Immature natural killer cell (primary cell): ENCODE measurements around the gene CADPS. TPM values are rescaled to one million over a fixed set of nuclear protein-coding genes. Genes with fewer than 3 reads are reported as not detected.

Experiments
- DNase-seq, 3 donors: peaks; one replicate each; pipeline ENCODE4 v3.0.0; 2022; ENCODE audit warnings: mixed read lengths in 1 of 3
- H3K27ac Mint-ChIP-seq, 6 donors: one replicate each; pipeline ENCODE4 v1.8.0; 2020; ENCODE audit warnings: mixed read lengths in 6 of 6, mild to moderate bottlenecking in 5 of 6, inconsistent platforms in 4 of 6, moderate library complexity in 3 of 6
- H3K27me3 Mint-ChIP-seq, 3 donors: one replicate each; pipeline ENCODE4 v1.8.0; 2020 to 2021; ENCODE audit warnings: low read depth in 3 of 3, mild to moderate bottlenecking in 3 of 3, mixed read lengths in 3 of 3, moderate library complexity in 3 of 3, inconsistent platforms in 1 of 3
- H3K36me3 Mint-ChIP-seq, 3 donors: one replicate each; pipeline ENCODE4 v1.8.0; 2020; ENCODE audit warnings: mixed read lengths in 3 of 3, inconsistent platforms in 2 of 3, mild to moderate bottlenecking in 2 of 3
- H3K4me1 Mint-ChIP-seq, 2 donors: one replicate each; pipeline ENCODE4 v1.8.0; 2020; ENCODE audit warnings: inconsistent platforms in 2 of 2, mild to moderate bottlenecking in 2 of 2, mixed read lengths in 2 of 2, moderate library complexity in 1 of 2
- H3K4me3 Mint-ChIP-seq, 5 donors: one replicate each; pipeline ENCODE4 v1.8.0; 2020; ENCODE audit warnings: mild to moderate bottlenecking in 5 of 5, mixed read lengths in 5 of 5, inconsistent platforms in 3 of 5, moderate library complexity in 3 of 5
- H3K9me3 Mint-ChIP-seq, 6 donors: one replicate each; pipeline ENCODE4 v1.8.0; 2020; ENCODE audit warnings: mild to moderate bottlenecking in 6 of 6, mixed read lengths in 6 of 6, inconsistent platforms in 4 of 6, moderate library complexity in 3 of 6
- polyA plus RNA-seq, 3 donors: library from polyadenylated mRNA; unstranded; fragments of 300-500 nt; fragmentation: Illumina TruSeq; gene quantifications; one replicate each; pipeline ENCODE4 v1.2.3, GENCODE V29; 2021

CADPS gene
- polyA plus RNA-seq = not detected

DNA sequence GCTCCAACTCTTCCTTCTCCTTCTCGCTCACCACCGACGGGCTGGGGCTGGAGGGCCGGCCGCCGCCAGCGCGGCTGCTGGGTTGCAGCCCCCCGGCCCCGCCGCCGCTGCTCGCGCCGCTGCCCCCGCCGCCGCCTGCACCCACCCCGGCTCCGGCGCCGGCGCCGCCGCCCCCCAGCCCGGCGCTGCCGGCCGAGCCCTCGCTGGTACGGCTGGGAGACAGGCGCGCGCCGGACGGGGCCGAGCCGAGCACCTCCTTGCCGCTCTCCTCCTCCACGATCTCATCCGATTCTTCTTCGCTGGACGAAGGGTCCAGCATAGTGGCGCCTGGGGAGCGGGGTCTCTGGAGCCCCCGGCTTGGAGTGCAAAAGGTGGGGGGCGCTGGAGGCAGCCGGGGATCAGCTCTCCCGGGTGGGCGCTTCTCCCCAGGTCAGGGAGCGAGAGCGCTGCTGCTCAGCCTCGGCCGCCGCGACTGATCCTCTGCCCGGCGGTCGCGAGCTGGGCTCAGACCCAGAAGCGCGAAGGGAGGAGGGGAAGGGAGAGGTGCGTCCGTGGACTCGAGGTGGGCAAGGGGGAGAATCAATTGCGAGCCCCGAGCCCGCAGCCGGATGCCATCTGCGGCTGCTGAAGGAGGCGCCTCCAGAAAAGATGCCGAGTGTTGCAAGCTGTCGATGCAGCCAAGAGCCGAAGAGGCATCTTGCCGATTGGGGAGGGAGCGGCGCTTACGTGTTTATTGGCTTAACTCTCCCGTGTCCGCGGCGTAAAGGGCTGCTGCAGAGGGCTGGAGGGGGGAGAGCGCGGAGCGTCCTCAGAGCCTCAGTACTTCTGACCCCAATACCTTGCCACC lies at the start of gene CADPS:
TSS of gene CADPS (minus strand) at position 706 of the 847 bp plus-strand sequence. CDS start at position 319, 387 bp downstream.
- Mint-ChIP-seq H3K27ac (no peak within 1 kb of the TSS), H3K36me3 (no peaks in the 10 kb centered on the region), H3K27me3 (peaks cover 10 to 24% (median 13%) of the 10 kb centered on the region in 3 donors), H3K4me3 (no peak within 1 kb of the TSS), H3K4me1 (no peaks in the 10 kb centered on the region), H3K9me3 (peaks cover 8 to 54% (median 14%) of the 10 kb centered on the region in 6 donors)
- no peak for DNase-seq

DNA sequence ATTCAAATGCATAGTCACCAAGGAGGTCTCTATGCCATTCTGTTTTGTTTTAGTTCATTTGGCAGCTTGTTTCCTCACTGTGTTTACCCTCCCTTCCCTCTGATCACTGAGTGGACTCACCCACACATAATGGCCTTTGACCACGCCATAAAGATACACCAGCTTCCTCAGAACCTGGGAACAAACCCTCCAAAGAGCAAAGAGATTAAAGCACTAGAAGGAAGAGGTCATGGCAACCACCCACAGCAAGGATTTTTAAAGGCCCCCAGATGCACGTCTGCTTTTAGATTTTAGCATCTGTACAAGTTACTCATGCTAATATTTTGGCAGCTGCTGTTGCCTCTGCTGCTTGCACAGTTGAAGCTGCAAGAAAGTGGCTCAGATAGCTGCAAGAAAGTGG lies 47.9 kb upstream of the CADPS start:
- DNase-seq = no peak
- Mint-ChIP-seq H3K4me1 (no peaks in the 10 kb centered on the region), H3K36me3 (peaks cover 0 to 4% (median 0%) of the 10 kb centered on the region in 3 donors), H3K27me3 (no peaks in the 10 kb centered on the region), H3K9me3 (peaks cover 3 to 44% (median 9%) of the 10 kb centered on the region in 6 donors), H3K4me3 (no peak overlapping the region), H3K27ac (no peak overlapping the region)

DNA sequence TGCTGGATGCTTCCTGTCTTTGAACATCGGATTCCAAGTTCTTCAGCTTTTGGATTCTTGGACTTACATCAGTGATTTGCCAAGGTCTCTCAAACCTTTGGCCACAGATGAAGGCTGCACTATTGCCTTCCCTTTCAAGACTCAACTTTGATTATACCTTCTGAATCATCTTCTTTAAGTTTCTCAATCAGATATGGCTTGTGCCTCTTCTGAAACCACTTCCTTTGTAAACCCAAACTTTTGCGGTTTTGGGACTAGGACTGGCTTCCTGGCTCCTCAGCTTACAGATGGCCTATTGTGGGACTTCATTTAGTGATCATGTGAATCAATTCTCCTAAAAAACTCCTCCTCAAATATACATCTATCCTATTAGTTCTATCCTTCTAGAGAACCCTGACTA lies 47.1 kb upstream of the CADPS start:
- Mint-ChIP-seq H3K4me3 (no peak overlapping the region), H3K27ac (no peak overlapping the region), H3K27me3 (no peaks in the 10 kb centered on the region), H3K9me3 (peaks cover 3 to 41% (median 14%) of the 10 kb centered on the region in 6 donors), H3K4me1 (no peaks in the 10 kb centered on the region), H3K36me3 (peaks cover 0 to 4% (median 0%) of the 10 kb centered on the region in 3 donors)
- DNase-seq = no peak

DNA sequence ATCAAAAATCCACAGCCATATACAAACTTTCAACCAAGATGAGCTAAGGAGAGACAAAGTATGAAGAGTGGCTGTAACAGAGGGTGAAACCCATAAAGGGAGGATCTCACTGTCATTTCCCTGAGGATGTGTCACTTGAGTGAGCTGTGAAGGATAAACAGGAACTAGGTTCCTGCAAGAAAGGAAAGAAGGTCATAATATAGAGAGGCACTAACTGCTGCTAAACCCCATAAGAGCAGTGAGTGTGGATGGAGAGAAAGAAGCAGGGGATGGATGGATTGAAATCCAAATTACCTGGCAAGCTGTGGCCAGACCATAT lies 45.2 kb upstream of the CADPS start:
- no peak overlapping the region for H3K4me3 Mint-ChIP-seq
- H3K27ac Mint-ChIP-seq = no peak overlapping the region
- no peaks in the 10 kb centered on the region for H3K4me1 Mint-ChIP-seq
- H3K9me3 Mint-ChIP-seq = peaks cover 3 to 50% (median 16%) of the 10 kb centered on the region in 6 donors
- no peaks in the 10 kb centered on the region for H3K27me3 Mint-ChIP-seq
- H3K36me3 Mint-ChIP-seq = peaks cover 0 to 4% (median 0%) of the 10 kb centered on the region in 3 donors
- DNase-seq = no peak

DNA sequence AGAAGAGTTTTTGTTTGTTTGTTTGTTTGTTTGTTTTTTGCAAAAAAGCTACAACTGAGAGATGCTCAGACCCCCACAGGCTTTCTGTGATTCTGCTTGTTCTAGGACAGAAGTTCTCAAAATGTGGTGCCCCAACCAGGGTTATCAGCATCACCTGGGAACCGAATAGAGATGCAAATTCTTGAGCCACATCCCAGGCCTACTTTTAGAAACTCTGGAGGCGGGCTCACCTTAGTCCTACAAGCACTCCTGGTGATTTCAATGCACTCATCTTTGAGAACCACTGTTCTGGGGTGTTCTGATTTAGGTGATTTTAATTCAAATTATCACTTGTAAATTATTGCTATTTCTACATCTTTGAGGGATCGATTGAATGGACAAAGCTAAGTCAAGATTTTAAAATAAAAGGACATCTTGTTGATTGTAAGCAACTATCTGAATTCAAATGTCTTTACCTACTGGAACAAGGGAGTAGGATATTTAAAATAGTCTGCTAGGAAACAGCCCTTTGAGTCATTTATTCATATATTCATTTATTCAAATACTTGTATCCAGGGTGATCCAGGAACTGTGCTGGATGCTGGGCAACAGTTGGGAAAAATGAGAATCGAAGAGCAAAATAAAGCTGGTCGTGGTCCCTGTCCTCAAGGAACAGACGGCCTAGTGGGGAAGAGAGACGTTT lies 44.7 kb upstream of the CADPS start:
- Mint-ChIP-seq H3K27ac (no peak overlapping the region), H3K9me3 (peaks cover 3 to 47% (median 16%) of the 10 kb centered on the region in 6 donors), H3K27me3 (no peaks in the 10 kb centered on the region), H3K4me1 (no peaks in the 10 kb centered on the region), H3K36me3 (peaks cover 0 to 4% (median 0%) of the 10 kb centered on the region in 3 donors), H3K4me3 (no peak overlapping the region)
- no peak for DNase-seq

DNA sequence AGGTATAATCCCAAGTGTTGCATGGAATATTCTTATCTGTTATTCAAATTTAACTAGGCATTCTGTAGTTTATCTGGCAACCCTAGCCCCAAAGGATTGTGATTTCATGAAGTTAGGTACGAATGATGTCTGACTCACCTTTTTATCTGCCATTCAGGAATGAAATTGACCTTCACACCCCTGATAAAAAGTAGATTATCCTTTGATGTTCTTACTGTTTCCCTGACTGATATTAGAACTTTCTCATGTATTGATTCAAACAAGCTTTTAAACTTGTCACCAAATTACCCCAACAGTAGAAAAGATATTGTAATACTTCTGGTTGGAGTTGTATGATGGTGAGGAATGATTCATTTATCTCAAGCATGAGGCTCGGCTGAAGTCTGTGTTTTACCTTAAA lies 43.6 kb upstream of the CADPS start:
- H3K4me1 Mint-ChIP-seq = no peaks in the 10 kb centered on the region
- no peaks in the 10 kb centered on the region for H3K27me3 Mint-ChIP-seq
- H3K27ac Mint-ChIP-seq = no peak overlapping the region
- peaks cover 0 to 4% (median 0%) of the 10 kb centered on the region in 3 donors for H3K36me3 Mint-ChIP-seq
- no peak overlapping the region for H3K4me3 Mint-ChIP-seq
- DNase-seq = no peak
- H3K9me3 Mint-ChIP-seq = peaks cover 0 to 40% (median 15%) of the 10 kb centered on the region in 6 donors

DNA sequence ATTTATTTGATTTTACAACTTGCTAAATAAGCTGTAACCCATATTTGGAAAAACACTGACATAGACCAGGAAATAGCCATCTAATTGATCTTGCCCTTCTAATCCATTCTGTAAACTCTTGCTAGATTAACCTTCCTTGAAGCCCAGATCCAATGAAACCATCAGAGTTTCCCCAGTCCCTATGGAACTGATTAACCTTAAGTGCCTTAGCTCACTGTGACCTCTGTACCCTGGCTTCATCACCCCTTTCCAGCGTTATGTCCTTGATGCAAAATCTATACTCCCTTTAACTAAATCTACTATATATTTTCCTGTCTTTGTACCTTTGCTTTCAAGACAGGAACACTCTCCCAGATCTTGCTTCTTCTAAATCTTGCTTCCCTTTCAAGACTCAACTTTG lies 42.9 kb upstream of the CADPS start:
- H3K36me3 Mint-ChIP-seq = peaks cover 0 to 4% (median 0%) of the 10 kb centered on the region in 3 donors
- peaks cover 0 to 35% (median 14%) of the 10 kb centered on the region in 6 donors for H3K9me3 Mint-ChIP-seq
- no peak overlapping the region for H3K4me3 Mint-ChIP-seq
- DNase-seq = no peak
- no peak overlapping the region for H3K27ac Mint-ChIP-seq
- H3K4me1 Mint-ChIP-seq = no peaks in the 10 kb centered on the region
- no peaks in the 10 kb centered on the region for H3K27me3 Mint-ChIP-seq

DNA sequence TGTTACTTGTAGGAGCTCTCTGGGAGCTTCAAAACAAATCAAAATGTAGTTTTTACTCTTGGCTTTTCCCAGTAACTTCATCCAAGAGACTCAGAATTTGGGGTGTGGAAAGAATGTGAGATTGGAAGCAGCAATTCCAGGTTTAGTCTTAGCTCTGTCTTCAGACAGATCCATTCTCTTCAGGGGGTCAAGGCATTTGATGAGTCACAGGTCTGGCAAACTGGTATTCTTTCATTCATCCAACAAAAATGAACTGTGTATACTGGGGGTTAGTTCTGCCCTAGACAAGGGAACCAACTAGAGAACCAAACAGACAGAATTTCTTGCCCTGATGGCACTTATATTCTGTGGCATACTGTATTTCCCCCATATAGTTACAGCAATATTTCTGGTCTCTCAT lies 36.3 kb upstream of the CADPS start:
- H3K4me3 Mint-ChIP-seq = no peak overlapping the region

DNA sequence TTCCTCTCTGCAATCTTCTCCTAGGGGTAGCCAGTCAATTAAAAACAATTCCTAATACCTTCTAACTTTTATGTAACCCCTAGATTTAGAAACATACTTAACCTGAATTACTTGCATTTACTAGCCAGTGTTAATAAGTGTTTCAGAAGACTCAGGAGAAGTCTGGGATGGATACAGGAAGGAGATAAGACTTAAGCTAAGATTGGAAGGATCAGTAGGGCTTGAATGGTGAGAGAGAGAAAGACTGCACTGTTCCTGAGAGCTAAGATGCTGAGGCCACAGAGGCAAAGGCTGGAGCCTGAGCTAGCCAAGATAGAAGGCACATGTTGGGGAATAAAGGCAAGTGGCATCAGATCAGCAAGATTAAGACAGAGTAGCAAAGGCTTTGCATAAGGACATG lies 30.1 kb upstream of the CADPS start:
- Mint-ChIP-seq H3K27ac (no peak overlapping the region), H3K4me3 (no peak overlapping the region), H3K27me3 (peaks cover 0 to 2% (median 1%) of the 10 kb centered on the region in 3 donors), H3K36me3 (peaks cover 0 to 4% (median 0%) of the 10 kb centered on the region in 3 donors), H3K9me3 (peaks cover 2 to 31% (median 5%) of the 10 kb centered on the region in 6 donors), H3K4me1 (no peaks in the 10 kb centered on the region)
- no peak for DNase-seq

More for the DNA sequence above, 36.3 kb upstream of the CADPS start:
- H3K27ac Mint-ChIP-seq = no peak overlapping the region
- H3K27me3 Mint-ChIP-seq = peaks cover 0 to 4% (median 1%) of the 10 kb centered on the region in 3 donors
- no peaks in the 10 kb centered on the region for H3K4me1 Mint-ChIP-seq
- H3K36me3 Mint-ChIP-seq = no peaks in the 10 kb centered on the region
- H3K9me3 Mint-ChIP-seq = peaks cover 3 to 17% (median 5%) of the 10 kb centered on the region in 6 donors
- DNase-seq = no peak

DNA sequence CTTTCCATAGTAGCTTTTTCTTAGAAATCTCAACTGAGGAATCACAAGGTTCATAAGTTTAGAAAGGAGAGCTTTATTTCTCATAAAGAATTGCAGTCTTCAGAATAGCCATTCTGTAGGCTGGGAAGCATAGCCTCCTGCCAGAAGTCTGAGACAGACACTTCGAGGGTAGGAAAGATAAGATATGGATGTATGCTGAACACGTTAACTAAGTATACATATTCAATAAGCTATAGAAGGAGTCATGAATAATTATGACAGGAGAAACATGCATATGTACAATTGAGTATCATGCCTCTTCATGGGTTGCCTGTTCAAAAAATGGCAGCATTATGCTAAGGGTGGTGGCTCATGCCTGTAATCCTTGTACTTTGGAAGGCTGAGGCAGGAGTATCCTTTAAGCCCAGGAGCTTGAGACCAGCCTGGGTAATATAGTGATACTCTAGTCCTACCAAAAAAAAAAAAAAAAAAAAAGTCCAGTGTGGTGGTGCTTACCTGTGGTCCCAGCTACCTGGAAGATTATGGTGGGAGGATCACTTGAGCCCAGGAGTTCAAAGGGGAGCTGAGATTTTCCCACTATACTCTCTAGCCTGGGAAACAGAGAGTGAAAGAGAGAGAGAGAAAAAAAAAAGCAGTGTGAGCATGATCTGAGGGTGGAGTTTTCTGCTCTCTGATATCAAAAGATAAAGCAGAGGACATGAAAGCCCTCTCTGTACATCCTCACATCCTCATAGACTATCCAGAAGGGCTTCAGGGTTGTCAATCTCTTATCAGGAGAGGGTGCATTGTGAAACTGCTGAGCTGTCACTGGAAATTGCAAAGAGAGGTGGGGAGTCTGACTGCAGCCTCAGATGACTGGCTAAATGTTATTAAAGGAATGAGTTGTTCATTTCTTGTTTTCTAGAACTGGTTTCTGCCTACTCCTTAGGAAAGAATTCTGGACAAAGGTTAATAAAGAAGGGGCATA lies 23.6 kb upstream of the CADPS start:
- Mint-ChIP-seq H3K4me1 (no peaks in the 10 kb centered on the region), H3K4me3 (no peak overlapping the region), H3K9me3 (peaks cover 0 to 18% (median 5%) of the 10 kb centered on the region in 6 donors), H3K27me3 (peaks cover 0 to 3% (median 2%) of the 10 kb centered on the region in 3 donors), H3K36me3 (peaks cover 0 to 4% (median 0%) of the 10 kb centered on the region in 3 donors), H3K27ac (no peak overlapping the region)
- DNase-seq = no peak

DNA sequence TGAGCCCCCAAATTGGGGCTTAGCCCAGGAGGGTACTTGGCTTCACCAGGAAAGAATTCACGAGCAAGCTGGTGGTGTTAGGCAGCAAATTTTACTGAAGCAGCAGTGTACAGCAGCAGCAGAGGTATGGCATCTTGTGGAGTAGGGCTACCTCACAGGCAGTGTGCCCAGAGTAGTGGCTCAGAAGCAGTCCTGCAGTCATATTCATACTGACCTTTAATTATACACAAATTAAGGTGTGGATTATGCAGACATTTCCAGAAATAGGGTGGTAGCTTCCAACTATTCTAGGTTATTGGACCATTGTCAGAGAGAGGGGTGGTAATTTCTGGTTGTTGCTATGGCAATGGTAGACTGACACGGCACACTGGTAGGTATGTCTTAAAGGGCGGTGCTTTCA lies 20.7 kb upstream of the CADPS start:
- Mint-ChIP-seq H3K9me3 (peaks cover 0 to 9% (median 3%) of the 10 kb centered on the region in 6 donors), H3K4me3 (no peak overlapping the region), H3K4me1 (no peaks in the 10 kb centered on the region), H3K27ac (no peak overlapping the region), H3K36me3 (no peaks in the 10 kb centered on the region), H3K27me3 (peaks cover 0 to 3% (median 0%) of the 10 kb centered on the region in 3 donors)
- DNase-seq = no peak

DNA sequence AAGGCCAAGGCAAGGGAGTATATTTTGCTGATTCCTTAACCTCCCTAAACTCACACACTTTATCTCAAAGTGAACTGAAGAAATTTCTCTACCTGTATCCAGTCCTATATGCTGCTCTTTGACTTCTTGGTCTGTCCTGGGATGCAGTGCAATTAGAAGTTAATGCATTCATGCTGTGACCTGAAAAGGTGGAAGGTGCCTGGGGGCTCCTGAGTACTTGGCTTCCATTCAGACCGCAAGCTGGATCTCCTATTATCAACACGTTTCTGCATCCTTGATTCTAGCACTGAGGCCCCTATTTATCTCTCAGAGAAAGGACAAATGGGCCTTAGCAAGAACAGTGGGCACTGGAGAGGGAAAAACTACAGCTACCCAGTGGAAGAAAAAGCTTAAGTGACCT lies 17.7 kb upstream of the CADPS start:
- Mint-ChIP-seq H3K4me3 (no peak overlapping the region), H3K36me3 (no peaks in the 10 kb centered on the region), H3K27me3 (peaks cover 0 to 2% (median 2%) of the 10 kb centered on the region in 3 donors), H3K4me1 (no peaks in the 10 kb centered on the region), H3K9me3 (peaks cover 2 to 10% (median 5%) of the 10 kb centered on the region in 6 donors), H3K27ac (no peak overlapping the region)
- no peak for DNase-seq

DNA sequence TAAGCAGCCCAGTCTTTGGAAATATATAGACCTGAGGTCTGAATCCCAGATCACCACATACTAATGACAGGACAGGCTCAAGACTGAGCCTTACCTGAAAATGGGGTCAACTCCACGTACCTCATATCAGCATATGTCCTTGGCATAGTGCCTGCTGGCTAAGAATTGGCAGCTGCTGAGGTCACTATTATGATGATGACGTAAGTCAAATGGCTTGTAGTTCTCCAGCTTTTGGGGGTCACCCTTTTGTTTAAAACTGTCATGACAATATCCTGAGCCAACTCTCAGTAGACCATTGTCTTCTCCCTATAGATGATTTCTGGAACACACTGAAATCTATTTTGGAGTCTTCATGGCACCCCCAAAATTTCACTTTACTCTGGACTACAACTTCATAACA lies 16.8 kb upstream of the CADPS start:
- H3K36me3 Mint-ChIP-seq = no peaks in the 10 kb centered on the region
- DNase-seq = no peak
- H3K4me3 Mint-ChIP-seq = no peak overlapping the region
- H3K4me1 Mint-ChIP-seq = no peaks in the 10 kb centered on the region
- peaks cover 0 to 2% (median 0%) of the 10 kb centered on the region in 3 donors for H3K27me3 Mint-ChIP-seq
- peaks cover 2 to 10% (median 5%) of the 10 kb centered on the region in 6 donors for H3K9me3 Mint-ChIP-seq
- no peak overlapping the region for H3K27ac Mint-ChIP-seq
